IPS-18c (cell line): ENCODE results near the gene MYL11.
A peak's percentile ranks its signal among the peaks of the same experiment; 100 is the strongest.

Experiments used
- H3K4me3 ChIP-seq: 2 replicates; pipeline ENCODE4 v1.7.0; 2013; ENCODE audit warnings: low read depth, mild to moderate bottlenecking, low read length, moderate library complexity; ENCODE audit not compliant: insufficient read depth
- H3K9me3 ChIP-seq: one replicate; pipeline ENCODE4 v1.6.1; 2013; ENCODE audit warnings: mild to moderate bottlenecking, low read length, moderate library complexity; ENCODE audit not compliant: control insufficient read depth, insufficient read depth

Gene MYL11

DNA sequence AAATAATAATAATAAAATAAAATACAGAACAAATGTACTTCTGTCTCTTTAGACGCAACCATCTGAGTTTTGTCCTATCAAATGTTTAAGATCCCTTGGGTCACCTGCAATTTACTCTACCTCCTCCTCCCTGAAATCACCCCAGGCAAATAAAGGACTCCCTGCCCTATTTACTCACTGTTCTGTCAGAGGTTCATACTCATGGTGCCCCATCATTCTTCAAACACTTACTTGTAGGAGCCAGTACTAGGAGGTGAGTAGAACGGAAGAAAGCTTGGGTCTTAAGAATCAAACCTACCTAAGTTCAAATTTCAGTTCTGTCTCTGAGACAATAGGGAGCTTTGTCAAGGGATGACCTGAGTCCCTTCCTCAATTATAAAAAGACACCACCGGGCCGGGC is 8.1 kb upstream of the MYL11 start:
- Histone ChIP-seq H3K4me3 (no peak overlapping the region), H3K9me3 (no peaks in the 10 kb centered on the region)

DNA sequence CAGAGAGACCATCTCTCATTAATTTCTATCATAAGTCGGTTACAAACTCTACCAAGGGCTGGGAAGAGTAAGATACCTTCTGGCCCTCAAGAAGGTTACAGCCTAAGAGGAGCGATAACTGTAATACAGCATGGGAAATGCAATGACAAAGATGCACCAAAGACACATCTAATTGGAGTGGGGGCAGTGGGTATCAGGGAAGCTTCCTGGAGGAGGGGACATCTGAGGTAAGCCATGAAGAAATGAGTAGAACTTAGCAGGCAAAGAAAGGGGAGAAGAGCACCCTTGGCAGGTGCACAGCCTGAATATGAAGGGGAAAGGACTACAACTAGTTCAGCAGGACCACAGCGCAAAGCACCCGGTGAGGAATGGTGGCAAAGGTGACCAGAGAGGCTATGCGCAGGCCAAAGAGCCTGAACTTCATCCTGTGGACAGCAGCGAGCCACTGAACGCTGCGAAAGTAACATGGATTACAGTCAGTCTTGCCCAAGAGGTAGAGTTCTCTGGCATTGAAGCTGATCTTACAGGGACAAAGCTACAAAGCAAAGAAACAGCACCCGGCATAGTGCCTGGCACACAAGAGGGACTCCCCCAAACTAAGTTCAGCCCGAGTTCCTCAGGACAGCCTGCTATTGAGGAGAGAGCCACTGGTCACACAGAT is 7.1 kb upstream of the MYL11 start:
- Histone ChIP-seq H3K9me3 (no peaks in the 10 kb centered on the region), H3K4me3 (peak overlapping the region; percentile 15; the same call in 1 of the 2 replicates)

DNA sequence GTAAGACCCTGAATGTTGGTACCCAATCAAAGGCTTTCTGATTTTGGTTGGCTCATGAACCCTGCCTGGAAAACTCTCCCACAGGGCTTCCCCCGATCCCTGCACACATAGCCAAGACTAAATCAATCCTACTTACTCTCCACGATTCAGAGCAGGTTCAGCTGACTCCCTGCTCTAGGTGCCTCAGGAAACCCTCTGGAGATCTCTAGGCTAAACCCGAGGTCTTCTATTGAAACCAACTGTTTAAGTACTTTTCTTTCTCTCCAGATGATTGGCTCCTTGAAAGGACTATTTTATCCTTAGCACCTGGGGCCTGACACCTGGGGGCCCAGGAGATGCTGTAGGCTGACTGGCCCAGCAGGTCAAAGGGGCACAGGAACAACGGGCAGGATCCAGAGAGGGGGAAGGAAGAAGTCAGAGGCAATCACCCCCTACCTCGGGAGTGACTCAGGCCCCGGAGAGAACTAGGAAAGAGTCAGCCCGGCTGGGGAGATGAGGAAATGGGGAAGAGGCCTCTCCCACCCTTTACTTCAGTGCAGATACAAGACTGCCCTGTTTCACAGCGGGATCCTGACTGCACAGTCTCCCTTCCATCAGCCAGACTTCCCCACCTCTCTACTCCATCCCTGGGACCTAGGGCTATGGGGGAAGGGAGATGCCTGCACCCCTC is 6.3 kb upstream of the MYL11 start:
- H3K9me3 ChIP-seq, result no peaks in the 10 kb centered on the region
- peak overlapping the region; percentile 38 for H3K4me3 ChIP-seq

DNA sequence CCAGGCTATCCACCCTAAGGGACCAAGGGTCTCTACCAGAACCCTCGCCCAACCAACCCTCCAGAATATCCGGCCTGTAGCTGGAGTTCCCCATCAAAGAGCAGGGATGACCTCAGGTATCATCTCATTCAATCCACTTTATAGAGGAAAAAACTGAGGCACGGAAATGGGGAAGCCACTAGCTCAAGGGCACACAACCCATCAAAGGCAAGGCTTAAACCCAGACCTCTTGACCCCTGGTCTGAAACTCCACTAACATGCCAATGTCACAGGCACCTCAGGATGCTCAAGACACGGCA is 5.9 kb upstream of the MYL11 start:
- H3K9me3 ChIP-seq, result no peaks in the 10 kb centered on the region

DNA sequence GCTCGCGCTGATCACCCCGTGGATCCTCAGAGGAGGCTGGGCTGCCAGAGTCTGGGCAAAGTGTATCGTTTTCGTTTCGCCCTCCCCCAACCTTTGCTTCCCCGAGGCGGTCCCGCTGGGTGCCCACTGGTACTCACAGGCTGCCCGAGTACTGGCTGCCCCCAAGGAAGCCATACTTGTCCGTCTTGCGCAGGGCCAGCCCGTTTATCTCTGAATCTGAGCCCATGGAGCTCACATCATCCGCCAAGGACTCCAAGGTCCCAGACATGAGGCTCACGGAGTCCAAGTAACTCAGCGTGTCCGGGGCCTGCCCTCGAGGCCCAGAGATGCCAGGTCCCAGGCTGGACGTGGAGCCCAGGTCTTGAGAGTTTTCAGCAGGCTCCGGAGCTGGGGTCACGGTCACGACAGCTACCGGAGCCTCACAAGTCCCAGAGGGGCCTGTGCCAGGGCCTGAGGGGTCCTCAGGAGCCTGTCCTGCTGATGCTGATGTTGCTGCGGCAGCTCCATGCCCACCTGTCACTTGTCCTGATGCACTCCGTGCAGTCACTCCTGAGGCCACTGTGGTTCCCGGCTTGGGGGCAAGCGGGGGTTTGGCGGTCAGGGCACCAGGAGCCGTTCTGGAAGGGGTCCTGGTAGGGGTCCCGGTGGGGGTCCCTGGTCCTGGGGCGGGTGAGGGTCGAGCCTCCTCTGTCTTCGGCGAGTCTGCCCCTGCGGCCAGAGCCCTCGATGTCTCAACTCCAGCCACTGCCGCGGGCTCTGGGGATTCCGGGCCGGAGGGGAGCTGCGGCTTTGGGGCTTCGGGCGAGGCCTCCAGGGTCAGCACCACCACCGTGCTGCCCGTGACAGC is 5.3 kb upstream of the MYL11 start:
- H3K4me3 ChIP-seq, result peak overlapping the region; percentile 72
- H3K9me3 ChIP-seq, result no peaks in the 10 kb centered on the region

More for the DNA sequence above, 5.9 kb upstream of the MYL11 start:
- peak overlapping the region; percentile 72; the same call in 1 of the 2 replicates for H3K4me3 ChIP-seq

DNA sequence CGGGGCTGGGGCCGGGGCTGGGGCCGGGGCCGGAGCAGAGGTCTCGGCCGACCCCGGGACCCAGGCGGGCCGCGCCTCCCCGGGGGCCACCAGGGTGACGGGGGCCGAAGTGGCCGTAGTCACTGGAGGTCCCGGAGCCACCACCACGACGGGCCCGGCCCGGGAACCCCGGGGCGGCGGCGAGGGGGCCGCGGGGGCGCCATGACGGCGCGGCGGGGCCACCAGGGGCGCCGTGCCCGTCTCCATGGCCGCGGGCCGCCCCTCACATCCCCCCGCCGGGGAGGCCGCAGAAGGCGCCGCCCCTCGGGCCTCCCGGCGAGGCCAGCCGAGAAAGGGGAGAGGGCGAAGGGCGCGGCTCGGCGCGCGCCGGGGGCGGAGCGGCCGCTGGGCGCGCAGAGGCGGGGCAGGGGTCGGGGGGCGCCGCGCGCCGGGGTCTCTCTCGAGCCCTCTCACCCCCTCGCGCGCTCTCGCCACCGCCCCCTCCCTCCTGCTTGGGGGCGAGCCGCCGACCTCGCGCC is 4.6 kb upstream of the MYL11 start:
- peak overlapping the region; percentile 72 for H3K4me3 ChIP-seq
- no peaks in the 10 kb centered on the region for H3K9me3 ChIP-seq

DNA sequence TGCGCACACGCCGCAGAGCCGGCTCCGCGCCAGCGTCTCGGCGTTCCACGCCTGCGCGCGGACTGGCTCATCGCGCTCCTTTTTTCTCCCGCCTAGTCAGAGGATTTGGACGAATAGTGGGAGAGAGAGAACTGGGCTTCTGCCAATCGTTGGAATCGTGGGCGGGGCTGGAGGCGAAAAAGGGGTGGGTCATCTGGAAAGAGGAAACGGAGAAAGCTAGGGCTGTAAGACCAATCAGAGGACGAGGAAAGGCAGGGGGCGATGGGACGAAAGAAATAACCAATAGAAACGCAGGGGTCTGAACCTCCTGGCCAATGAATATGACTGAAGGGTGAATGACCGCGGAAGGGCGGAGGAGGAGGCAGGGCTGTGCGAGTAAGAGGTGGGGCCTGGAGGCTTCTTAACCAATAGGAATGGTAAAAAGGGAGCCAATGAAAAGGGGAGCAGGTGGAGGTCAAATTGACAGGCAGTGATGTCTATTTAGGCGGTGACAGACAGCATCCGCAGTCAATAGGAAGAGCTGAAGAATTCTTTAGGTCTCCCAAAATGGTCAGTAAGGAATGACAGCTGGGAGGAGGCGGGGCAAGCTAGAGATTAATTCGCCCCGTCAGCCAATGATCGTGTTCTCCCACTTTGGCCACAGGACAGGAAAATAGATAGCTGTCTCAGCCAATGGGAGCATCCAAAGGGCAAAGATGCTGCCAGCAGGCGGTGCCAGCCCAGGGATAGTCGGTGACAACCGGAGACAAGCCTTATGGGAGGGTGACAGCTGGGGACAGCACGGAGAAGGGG is 4.0 kb upstream of the MYL11 start, which contains the start of gene TBC1D10B:
TSS of gene TBC1D10B (minus strand) at position 39 of the 792 bp plus-strand sequence. CDS start 311 bp downstream, outside the sequence.
- H3K9me3 ChIP-seq, result no peaks in the 10 kb centered on the region
- peak within 1 kb of the TSS; percentile 72 for H3K4me3 ChIP-seq

DNA sequence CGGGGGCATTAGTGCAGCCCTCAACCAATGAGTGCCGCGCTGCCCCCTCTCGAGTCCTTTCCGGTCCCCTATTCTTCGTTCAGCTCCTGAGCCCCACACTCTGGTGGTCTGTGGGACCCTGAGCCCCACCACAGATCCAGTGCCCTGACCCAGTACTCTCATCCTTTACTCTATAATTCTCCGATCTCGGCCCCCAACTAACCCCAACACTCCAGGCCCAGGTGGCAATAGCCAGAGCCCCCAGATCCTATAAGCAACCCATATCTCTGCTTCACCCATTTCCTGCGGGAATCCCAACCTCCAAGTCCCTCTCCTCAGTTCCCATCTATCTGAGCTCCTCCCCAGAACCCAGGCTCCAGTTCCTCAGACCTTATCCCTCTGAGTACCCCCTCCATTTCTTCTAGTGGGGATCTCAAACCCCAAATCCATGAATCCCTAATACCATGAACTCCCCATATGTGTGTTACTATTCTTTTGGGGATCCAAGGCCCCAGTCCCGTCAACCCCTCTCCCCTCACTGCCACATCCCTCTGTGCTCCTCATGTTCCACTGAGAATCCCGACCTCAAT is 3.3 kb upstream of the MYL11 start:
- H3K9me3 ChIP-seq, result no peaks in the 10 kb centered on the region
- peak overlapping the region; percentile 35 for H3K4me3 ChIP-seq

DNA sequence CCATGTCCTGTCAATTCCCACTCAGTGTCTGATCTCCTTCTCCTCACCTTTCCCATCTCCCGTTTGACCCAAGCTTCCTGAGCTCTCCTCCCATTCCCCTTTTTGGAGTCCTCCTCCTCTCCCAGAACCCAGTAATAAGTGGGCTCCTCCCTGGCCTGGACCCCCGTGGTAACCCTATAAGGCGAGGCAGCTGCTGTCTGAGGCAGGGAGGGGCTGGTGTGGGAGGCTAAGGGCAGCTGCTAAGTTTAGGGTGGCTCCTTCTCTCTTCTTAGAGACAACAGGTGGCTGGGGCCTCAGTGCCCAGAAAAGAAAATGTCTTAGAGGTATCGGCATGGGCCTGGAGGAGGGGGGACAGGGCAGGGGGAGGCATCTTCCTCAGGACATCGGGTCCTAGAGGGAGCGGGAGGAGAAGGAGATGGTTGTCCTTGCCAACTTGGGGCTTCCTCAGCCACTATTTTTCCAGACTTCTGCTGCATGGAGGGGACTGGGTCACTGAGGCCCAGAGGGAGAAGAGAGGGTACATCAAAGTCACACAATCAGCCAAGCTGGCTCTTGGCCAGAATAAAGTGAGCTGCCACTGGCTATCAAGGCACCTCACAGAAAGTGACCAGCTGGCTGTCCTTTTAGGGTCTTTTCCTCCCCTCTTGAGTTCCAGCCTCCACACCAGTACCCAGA is 2.4 kb upstream of the MYL11 start:
- no peak overlapping the region for H3K4me3 ChIP-seq
- H3K9me3 ChIP-seq, result no peaks in the 10 kb centered on the region

DNA sequence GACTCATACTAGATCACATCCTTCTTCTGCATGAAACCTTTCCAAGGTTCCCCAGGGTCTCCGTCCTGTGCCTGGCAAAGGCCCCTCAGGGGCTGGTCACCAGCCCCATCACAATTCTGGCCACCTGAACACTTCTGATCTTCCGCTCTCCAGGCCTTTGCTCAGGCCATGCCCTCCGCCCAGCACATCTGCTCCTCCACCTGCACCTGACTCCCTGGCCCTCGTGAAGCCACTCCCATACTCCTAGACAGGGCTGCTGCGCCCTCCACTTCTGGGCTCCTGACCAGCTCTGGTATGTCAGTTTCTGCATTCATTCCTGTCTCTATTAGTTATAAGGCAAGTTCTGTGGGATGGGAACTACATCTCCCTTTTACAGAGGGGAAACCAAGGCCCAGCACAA is 1.9 kb upstream of the MYL11 start:
- H3K9me3 ChIP-seq, result no peaks in the 10 kb centered on the region
- no peak overlapping the region for H3K4me3 ChIP-seq

DNA sequence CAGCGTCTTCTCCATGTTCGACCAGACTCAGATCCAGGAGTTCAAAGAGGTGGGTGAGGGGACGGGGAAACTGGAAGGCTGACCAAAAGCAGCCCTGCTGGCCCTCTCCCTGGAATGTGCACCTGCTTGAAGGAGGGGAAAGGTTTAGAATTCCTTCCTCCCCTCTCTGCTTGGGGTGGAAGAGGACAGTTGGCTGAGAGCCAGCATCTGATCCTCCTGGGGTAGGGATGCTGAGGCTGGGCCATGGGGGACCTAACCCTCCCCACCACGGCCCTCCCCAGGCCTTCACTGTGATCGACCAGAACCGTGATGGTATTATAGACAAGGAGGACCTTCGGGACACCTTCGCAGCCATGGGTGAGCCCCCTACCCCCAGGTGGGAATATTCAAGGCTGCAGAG is 1.3 kb downstream of the MYL11 start:
- H3K9me3 ChIP-seq, result no peaks in the 10 kb centered on the region
- H3K4me3 ChIP-seq, result no peak overlapping the region

DNA sequence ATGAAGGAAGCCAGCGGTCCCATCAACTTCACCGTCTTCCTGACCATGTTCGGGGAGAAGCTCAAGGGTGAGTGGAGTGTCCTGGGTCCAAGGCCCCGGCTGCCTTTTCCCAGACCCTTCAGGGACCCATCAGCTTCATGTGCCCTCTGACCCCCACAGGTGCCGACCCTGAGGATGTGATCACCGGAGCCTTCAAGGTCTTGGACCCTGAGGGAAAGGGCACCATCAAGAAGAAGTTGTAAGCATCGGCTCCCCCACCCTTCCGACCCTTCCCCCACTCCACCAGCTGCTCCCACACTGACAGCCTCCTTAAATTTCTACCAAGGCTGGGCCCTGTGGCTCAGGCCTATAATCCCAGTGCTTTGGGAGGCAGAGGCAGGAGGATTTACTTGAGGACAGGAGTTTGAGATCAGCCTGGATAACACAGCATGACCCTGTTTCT is 1.9 kb downstream of the MYL11 start:
- Histone ChIP-seq H3K4me3 (no peak overlapping the region), H3K9me3 (no peaks in the 10 kb centered on the region)

DNA sequence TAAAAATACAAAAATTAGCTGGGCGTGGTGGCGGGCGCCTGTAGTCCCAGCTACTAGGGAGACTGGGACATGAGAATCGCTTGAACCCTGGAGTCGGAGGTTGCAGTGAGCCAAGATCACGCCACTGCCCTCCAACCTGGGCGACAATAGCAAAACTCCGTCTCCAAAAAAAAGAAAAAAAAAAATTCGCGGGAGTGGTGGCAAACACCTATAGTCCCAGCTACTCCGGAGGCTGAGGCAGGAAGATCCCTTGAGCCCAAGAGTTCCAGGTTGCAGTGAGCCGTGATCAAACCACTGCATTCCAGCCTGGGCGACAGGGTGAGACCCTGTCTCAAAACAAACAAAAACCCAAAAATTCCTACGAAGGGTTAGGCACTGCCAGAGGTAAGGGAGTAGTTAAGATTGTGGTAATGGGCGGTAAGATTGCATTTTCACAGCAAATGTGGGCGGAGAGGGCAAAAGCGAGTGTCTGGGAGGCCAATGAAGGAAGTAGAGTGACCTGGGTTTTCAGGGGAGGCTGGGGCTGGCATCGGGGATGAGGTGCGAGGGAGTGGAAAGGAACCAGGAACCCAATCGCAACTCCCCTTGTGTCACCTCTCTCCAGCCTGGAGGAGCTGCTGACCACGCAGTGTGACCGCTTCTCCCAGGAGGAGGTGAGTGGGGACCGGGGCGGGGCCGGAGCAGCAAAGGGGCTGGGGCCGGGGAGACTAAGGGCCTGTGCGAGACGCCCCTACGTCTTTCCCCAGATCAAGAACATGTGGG is 2.6 kb downstream of the MYL11 start:
- H3K9me3 ChIP-seq, result no peaks in the 10 kb centered on the region
- H3K4me3 ChIP-seq, result peak overlapping the region; percentile 28; the same call in 1 of the 2 replicates

DNA sequence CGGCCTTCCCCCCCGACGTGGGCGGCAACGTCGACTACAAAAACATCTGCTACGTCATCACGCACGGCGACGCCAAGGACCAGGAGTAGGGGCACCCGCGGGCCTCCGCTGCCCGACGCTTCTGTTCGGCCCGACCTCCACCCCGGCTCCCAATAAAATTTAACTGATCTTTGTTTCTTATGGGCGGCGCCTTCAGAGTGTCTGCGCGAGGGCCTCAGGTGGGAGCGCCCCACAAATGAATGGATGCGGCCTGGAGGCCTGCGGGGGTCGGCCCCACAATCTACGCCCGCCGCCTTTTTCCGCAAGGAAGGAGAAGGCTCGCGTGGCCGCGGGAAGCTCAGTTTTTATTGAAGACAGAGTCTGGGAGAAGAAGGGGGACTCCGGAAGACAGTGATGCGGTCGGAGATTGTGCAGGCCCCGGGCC is 3.2 kb downstream of the MYL11 start:
- Histone ChIP-seq H3K4me3 (peak overlapping the region; percentile 84), H3K9me3 (no peaks in the 10 kb centered on the region)

DNA sequence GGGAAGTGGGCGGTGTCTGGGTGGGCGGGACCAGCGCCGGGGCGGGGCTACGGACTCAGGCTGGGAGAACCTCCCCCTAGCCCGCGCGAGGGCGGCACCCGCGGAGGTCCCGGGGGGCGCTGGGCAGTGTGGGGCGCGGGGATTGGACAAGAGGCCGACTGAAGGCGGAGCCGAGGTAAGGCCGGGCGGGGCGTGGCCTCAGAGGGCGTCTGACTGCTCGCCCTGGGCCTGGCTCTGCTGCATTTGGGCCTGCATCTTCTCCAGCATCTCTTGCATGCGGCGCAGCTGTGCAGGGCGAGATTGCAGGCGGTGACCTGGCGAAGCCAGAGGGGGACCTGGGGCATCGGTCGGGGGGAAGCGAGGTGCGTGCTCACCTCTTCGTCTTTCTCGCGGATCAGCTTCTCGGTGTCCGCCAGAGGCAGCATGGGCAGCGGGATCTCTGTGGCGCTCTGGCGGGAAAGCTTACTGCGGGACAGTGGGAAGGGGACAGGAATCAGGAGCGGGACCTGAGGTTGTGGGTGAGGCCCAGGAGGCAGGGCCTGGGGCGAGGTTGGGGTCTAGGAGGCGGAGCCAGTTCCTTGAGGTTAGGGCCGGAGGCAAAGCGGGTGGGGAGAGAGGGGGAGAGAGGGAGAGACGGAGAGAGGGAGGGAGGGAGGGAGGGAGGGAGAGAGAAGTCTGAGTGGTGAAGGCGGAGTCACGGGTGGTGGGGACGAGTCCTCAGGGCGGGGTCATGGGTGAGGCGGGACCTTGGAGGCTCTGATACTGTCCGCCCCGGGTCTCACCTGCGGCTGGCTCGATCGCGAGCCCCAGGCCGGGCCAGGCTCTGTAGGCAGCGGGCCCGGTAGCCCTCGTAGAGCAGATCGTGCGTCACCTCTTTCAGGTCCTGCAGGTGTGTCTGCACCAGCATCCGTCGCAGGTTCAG is 3.9 kb downstream of the MYL11 start:
- no peaks in the 10 kb centered on the region for H3K9me3 ChIP-seq
- H3K4me3 ChIP-seq, result peak overlapping the region; percentile 84
